HG02970 (cell line): ENCODE results near the gene GNAZ.

Experiments used
- ATAC-seq: cut with Tn5 transposase; IDR thresholded peaks from one replicate; pipeline ENCODE4 v1.9.1; 2021; ENCODE audit warnings: mild to moderate bottlenecking, moderate library complexity, moderate number of reproducible peaks; ENCODE audit not compliant: unreplicated experiment, low FRiP score

Gene GNAZ

DNA sequence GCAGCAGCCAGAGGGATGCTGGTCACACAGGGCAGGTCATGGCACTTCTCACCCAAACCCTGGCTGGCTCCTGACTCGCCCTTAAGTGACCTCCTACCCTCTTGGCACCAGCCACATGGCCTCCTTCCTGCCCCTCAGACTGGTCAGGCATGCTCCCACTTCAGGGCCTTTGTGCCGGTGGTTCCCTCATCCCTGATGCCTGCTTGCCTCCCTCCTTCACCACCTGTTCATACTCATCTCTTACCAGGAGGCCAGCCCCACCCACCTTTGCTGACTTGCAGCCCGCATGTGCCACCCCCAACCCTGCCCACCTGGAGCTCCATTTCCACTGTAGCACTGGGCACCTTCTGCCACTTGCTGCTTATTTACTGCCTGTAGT is 20.1 kb downstream of the GNAZ start:
- no peak for ATAC-seq

DNA sequence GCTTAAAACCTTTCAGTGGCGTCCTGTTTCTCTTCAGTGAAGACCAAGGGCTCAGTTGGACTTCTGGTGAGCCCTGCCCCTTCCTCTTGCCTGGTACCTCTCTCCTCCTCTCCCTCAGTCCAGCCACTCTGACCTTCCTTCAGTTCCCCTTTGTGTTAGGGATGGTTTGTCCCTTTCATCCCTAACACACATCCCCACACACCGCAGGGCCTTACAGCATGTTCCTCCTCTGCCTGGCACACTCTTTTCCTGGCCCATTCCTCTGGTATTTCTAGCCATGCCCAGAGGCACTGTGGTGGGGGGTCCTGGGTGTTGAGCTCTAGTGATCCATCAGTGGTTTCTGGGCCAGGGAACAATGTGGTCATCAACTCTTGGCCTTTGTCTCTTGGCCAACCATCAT is 21.4 kb downstream of the GNAZ start:
- ATAC-seq: no peak

DNA sequence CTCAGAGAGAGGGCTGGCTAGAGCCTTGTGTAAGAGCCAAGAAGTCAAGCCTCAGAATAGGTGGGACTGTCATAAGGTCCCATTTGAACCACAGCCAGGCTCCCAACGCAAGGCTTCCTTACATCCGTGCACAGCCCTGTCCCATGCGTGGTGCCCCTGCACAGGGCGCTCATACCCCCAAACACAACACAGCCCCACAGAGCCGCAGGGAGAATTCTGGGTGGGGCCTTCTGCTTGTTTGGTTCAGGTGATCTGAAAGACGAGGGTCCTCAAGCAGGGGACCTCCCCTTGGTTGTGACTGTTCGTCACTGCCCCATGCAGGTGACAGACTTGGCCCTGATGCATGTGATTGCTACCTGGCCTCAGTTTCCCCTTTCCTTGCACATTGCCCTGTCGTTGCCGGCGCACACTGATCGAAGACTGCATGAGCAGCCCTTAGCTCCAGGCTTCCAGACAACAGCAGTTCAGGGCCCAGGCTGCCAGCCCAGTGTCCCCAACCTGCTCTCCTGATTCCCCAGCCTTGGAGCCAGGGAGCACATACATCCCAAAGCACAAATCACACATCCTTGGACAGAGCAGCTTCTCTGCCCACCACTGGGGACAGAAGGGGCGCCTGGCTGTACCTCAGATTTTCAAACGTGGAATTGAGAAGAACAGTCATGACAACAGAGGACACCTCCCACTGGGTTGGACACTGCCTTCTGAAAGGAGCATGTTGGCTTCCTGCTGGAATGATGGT is 22.1 kb downstream of the GNAZ start:
- ATAC-seq: no peak

DNA sequence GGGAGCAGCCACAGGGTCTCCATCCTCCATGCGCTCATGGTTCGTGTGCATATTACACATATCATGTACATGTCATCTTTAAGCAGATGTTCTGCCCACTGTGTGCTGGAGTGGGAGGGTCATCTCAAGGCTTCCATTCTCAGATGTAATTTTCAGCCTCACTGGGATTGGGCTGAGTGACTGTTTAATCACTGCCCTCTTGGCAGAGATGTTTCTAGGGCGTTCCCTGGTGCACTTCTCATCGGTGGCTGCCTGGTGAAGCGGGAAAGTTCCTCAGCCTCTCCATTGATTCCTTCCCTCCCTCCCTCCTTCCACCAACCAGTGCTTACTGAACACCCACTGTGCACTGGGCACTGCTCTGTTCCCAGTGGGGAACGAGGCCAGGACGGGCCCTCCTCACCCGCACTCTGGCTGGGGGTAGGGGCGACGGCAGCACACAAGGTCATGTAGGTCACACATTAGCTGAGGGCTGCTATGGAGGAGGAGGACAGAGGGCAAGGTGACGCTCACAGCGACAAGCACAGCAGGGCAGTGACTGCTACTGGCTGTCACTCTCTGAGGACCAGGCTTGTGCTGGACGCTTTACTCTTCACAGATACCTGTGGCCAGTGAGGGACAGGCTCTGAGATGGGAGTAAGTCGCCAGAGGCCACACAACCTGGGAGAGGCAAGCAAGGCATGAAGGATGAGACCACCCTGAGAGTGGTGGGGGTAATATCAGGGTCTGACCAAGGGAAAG is 22.9 kb downstream of the GNAZ start:
- ATAC-seq: no peak

DNA sequence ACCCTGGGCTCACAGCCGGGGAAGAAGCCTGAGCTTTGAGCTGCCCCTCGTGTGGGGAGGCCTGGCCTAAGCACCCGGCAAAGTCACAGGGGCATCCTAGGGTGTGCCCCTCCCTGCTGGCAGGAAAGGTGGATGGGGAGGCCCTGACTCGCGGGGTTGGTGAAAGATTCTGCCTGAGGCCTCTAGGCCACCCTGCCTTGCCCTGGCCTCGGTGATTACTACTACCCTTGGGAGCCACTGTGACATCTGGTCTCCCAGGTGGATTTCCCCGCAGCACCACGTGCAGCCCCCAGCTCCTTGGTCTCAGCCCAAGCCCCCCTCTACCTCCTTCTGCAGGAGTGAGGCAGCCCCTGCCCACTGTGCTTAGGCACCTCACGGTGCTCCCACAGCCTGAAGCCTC is 23.9 kb downstream of the GNAZ start:
- ATAC-seq: no peak

DNA sequence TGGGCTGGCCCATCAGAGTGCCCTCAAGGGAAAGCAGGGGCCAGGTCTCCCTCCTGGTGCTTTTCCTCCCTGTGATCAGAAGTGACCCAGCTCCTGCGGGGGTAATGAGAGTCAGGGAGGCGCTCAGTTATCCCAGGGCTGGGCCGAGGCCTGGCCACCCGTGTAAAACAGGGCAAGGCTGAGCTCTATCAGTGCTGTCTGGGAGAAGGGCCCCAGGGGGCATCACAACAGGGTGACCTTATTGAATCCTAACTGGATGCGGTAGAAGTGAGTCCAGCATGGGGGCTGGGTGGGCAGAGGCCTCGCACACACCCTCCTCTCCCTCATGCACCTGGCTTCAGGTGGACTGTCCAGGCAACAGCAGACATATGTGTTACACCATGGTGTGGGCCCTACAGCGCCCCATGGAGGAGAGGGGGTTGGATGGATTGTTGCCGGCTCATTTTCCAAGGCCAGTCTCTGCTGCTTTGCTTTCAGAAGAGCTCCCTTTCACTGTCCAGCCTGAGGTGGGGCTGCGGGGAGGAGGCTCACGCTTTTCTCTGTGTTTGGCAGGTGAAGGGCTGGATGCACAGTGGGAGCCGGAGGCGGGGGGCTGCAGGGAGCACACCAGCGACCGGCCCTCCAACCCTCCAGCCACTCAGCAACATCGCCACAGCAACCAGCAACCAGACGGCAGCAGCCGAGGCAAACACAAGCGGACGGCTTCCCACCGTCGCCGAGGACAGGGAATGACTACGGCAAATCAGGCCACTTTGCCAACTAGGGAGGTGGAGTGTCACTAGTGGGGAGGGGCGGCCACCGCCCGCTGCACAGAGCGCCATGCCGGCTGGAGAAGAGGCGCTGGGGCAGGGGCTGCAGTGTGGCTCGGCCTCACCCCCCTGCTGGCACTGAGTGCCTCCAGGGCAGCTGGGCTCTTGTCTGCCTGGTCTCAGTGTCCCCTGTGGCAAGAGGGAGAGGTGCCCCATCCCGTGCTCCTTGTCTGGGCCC is 24.7 kb downstream of the GNAZ start:
- no peak for ATAC-seq

DNA sequence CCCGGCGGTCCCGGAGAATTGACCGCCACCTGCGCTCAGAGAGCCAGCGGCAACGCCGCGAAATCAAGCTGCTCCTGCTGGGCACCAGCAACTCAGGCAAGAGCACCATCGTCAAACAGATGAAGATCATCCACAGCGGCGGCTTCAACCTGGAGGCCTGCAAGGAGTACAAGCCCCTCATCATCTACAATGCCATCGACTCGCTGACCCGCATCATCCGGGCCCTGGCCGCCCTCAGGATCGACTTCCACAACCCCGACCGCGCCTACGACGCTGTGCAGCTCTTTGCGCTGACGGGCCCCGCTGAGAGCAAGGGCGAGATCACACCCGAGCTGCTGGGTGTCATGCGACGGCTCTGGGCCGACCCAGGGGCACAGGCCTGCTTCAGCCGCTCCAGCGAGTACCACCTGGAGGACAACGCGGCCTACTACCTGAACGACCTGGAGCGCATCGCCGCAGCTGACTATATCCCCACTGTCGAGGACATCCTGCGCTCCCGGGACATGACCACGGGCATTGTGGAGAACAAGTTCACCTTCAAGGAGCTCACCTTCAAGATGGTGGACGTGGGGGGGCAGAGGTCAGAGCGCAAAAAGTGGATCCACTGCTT is 25.5 kb downstream of the GNAZ start:
- no peak for ATAC-seq

DNA sequence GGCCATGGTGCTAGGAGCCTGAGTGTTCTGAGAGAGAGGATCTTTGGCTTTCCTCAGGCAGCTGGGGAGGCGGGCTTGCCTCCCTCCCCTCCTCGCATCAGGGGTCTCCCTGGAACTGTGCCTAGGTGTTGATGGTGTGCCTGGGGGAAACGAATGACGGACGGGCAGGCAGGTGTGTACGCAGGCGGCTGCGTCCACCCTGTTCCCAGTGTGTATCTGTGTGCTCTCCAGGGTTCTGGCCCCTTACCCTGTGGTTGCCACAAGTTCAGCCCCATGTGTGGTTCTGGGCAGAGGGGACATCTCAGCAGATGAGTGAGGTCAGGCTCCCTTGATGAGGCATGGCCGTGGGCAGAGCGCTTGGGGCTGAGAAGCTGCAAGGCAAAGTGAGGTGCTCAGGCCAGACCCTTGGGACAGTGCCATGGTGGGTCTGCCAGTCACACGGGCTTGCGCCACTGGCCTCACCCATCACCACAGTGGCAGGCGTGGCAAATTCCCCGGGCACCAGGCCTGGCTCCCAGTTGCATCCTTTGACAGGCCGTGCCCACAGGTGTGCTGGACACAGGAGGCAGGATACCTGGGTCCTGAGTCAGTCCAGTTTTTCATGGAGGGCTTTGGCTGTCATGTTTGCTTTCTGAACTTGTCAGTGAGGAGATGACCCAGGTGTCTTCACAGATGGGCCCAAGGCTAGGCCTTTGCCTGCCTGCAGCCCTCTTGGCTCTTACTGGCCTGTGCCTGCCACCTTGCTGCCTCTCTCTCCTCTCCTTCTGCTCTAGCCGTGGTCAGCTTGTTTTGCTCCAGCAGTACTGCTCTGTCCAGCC is 27.3 kb downstream of the GNAZ start:
- ATAC-seq: no peak

DNA sequence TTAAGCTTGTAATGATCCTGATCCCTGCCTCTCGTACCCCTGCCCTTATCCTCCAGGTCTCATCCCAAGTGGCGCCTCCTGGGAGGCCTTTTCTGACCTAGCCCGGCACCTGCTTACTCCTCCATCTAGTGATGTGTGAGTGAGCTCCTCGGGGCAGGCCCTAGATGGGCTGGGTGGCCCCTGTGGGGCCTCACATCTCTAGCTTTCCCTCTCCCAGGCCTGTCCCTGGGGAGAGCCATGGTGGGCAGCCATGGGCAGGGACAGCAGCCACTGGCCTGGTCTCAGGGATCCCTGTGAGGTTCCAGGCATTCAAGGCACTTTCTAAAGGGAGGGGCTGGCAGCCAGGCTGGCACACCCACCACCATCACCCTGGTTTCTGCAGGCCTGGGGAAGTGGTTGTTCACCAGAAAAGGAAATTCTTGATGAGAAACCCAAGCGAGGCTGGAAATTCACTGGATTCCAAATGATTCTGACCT is 27.9 kb downstream of the GNAZ start:
- no peak for ATAC-seq

DNA sequence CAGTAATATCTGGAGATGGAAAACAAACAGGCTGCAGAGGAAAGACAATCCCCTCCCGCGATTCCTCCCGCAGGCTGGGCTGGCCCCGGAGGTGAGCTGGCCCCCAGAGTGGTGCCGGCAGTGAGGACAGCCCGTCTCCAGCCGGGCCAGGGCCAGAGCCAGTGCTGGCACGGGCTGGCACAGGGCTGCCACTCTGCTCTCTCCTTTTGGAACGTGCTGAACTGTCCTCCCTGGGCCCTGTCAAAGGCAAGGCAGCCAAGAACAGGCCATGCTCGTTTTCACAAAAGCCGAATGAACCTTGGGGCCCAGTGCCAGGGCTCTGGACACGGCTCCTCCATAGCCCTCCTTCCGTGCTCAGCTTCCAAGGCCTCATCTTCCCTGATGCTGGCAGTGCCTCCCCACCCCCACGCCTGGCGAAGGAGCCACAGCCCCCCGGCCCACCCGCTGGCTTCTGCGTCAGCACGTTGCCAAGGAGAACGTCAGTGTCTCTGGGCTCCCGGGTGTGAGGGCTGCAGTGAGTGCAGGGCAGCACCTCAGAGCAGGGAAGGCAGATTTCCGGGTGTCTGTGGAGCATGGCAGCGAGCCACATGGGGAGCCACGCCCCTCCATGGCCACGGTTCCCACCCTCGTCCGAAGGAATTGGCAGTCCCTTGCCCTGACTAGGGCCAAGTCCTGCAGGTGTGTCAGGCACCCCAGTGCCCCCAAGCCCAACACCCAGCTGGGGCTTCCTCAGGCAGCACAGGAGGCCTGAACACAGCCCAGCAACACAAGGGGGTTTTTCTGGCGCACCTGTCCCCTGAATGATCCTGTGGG is 28.6 kb downstream of the GNAZ start:
- no peak for ATAC-seq

DNA sequence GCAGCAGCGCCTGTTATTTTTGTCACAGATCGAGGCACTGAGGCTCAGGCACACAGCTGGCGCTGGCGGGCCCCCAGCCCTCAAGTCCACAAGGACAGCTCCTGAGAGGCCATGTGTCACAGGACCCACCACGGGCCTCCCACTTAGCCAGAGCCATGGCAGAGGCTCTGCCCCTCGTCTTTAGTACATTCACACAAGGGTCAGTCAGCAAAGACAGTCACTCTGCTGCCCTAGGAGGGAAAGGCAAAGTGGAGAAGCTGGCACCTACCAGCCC is 29.1 kb downstream of the GNAZ start:
- ATAC-seq: no peak

DNA sequence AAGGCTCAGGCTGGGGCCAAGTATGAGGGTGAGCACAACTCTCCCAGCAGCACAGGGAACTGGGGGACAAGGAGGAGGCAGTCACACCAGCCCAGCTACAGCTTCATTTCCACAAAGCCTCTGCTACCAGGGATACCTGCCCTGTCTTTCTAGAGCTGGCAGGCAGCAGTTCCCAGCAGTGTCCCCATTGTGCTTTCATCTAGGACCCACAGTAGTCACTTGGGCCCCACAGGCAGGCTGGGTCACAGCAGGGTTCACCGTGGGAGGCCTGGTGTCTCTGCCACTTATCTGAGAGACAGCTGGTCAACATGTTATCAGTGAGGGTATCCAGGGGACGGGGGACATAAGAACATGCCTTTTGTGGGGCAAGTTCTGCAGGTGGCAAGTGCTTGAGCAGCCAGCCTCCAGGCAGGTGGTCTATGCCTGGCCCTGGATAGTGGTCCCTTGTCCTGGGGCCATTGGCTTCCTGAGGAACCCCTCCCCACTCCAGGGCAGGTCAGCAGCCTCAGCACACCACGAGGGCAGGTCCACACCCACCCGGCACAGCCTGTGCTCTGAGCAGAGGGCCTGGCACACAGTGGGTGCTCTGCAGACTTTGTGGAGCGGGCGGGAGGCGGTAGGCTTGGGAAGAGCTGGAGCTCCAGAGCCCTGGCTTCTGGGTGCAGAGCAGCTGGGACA is 29.9 kb downstream of the GNAZ start:
- no peak for ATAC-seq

DNA sequence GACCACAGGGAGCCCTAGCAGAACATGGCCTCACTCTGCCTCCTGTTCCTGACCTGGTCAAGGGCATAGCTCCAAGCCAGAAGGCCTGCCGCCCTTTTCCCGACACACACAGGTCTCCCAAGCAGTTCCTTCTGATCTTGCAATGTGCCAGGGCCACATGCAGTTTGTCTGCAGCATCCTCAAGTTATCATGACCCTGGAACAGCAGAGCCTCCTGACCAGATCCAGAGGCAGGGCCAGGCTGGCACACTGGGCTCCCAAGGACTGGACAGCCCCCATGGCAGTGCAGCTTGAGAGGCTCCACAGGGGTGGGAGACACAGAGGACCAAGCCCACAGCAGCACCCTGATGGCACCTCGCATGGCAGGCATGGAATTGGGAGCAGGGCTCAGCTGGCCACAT is 31.2 kb downstream of the GNAZ start:
- ATAC-seq: no peak

DNA sequence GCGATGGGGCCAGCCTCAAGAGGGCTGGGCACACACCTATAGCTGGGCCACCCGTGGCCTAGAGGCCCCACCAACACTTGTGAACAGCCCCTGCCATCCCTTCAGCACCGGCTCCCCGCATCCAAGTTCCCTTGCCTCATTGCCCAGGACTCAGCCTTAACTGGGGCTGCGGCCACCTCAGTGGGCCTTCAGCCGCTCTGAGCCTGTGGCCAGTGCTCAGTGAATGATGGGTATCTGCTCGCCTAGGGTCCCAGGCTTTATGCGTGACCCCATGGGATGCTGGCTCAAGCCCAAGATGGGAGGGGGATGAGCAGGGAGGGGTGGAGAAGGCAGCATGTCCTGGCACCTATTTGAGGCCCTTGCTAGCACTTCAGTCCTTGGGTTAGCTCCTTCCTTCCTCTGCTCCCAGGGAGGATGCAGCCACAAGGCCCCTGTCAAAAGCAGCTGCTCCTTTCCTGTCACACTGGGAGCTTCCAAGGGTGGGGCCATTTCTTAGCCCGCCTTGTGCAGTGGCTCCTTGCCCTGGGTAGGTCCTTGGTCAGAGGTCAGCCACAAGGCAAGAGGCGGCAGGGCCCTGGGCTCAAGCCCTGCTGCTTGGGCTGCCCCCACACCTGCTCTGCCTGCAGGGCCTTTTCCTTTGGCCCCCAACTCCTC is 31.8 kb downstream of the GNAZ start:
- ATAC-seq: no peak

DNA sequence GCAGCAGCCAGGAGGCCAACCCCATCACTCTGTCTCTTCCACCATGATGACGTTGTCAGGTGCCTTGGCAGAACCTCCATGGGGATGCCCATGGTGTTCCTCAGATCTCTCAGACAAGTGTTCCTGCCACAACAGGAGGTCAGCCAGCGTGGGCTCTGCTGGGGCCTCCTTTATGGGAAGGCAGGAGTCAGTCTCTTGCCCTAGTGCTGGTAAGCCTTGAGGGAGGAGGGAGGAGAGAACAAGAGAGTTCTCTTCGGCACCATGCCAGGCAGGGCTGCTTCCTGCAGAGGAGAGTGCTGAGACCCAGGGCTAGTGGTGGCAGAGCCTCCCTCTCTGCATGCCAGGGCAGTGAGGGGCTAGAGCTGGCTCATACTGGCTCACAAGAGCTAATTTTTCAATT is 32.5 kb downstream of the GNAZ start:
- ATAC-seq: no peak

DNA sequence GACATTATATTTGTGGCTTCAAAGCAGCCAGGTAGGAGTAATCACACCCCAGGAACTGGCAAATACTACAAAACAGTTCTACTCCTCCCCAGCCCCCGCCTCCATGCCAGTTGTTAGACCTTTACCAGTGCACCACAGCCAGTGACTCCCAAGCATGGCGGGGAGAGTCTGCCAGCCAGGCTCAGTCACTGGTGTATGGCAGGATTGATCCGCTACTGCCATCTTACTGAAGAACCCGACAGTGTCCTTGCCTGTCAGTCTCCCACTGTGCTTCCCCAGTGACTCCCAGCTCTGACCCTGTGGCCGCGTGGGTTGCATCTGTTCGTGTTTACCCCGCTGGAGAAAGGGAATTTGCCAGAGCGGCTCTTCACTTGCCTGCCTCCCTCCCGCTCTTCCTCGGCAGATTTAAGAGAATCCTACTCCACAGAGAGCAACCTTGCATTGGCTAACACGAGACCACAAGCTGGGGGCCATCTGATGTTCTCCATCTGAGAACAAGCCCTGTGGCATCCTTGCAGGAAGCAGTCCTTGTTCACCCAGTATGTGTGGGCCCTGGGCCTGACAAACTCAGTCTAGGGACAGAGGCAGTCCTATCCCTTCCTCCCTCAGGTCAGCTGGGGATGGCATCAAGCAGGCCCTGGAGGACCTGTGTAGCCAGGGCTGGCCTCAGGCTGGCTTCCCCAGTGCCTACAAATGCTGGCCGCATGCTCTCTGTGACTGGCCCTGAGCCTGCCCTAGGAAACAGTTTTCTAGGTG is 33.1 kb downstream of the GNAZ start:
- ATAC-seq: no peak

DNA sequence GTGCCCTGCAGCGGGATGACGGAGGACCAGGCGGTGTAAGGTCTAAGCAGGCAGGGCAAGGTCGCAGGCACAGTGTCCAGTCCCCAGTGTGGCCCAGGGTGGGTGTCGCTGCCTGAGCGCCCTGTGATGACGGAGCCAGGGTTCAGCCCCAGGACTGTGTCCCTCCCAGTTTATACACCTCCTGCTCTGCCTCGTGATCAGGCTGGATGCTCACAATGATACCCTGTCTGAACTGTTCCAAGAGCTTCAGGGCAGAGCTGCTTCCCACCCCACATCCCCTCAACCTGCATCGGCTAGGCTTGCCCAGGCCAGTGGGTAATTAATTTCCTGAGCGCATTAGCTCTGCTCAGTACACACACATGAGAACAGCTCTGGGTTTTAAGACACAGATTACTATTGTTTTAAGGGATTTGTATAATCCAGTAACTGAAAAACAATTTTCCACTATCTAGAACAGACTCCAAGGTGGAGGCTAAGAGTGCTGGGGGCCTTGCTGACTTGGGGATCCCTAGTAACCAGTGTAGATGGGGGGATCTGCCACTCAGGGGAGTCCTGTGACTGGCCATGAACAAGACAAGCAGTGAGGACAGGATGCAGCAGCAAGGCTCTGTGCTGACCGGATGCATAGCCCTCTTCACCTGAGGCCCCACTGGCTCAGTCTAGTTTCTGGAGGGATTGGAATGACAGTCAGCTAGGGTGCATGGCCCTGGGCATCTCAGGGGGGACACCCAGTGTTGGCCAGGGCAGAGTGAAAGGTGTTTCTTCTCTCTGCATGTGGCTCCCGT is 34.1 kb downstream of the GNAZ start:
- no peak for ATAC-seq
